HG03460 (cell line): Measurements from ENCODE around the gene ITPK1.

Experiments used
- ATAC-seq: cut with Tn5 transposase; IDR thresholded peaks from one replicate; pipeline ENCODE4 v1.9.1; 2021; ENCODE audit not compliant: unreplicated experiment

The ITPK1 gene

DNA sequence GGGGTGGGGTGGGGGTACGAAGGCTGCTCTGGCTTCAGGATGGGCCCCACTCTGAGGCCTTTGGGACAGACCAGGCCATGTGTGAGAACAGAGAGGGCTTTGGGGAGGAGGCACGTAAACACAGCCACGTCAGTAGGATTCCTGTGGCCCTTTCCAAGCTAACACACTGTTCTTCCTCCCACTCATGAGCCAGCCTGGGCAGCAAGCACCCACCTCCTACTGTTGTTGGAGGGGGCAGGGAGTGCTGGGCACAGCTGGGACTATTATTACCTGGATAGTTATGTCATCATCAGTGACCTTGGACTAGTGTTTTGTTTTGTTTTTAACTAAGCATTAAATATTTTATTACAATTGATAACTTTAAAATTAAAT is 187.5 kb downstream of the ITPK1 start:
- ATAC-seq = no peak

DNA sequence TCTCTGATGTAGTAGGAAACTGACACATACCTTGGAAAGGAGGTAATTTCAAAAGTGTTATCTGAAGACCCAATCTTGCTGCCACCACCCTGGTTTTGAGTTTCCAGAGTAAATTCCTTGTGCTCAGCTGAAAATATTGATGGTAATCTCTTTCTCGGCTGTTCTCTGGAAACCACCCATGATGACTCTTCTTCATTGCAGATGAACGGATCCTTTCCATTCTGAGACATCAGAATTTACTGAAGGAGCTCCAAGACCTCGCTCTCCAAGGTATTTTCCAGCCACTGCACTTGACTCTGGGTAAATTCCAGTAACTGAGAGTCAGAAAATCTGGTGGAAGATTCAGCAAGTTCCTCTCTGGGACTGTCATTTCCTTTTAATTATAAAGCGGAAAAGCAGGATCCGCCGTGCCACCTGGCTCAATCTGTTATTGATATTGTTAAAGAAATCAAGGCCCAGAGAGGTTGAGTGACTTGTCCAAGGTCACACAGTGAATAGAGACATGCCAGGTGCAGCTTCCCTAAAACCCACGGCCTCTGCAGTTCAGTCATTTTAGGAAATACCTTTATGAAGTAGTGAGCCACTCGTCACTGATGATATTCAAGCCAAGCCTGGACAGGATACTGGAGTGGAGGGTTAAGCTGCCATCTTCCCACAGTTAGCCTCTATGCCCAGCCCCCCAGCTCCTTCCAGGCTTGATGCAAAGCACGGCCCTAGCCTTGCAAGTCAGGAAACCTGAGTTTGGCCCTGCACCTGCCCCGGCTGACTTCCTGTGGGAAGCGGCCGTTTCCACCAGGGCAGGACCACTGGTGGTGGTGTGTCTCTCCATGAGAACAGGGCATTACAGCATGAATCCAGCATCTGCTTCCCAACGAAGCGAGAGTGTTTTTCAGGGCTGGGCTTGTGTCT is 188.1 kb downstream of the ITPK1 start:
- no peak for ATAC-seq

DNA sequence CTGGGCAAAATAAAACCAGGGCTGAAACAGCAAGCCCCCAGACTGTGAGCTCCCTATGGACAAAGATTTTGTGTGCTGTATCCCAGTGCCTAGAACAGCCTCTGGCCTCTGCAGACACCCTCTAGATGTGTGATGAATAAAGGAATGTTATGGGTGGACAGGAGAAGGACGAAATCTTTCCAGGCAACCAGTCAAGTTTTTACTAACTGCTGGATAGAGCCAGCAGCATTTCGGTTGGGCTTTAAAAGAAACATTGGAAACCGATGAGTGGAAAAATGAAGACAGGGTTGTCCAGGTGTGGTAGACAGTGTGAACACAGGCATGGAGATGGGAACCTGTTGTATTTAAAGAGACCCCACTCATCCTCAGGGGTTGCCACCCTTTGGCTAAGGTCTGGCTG is 188.8 kb downstream of the ITPK1 start:
- no peak for ATAC-seq

DNA sequence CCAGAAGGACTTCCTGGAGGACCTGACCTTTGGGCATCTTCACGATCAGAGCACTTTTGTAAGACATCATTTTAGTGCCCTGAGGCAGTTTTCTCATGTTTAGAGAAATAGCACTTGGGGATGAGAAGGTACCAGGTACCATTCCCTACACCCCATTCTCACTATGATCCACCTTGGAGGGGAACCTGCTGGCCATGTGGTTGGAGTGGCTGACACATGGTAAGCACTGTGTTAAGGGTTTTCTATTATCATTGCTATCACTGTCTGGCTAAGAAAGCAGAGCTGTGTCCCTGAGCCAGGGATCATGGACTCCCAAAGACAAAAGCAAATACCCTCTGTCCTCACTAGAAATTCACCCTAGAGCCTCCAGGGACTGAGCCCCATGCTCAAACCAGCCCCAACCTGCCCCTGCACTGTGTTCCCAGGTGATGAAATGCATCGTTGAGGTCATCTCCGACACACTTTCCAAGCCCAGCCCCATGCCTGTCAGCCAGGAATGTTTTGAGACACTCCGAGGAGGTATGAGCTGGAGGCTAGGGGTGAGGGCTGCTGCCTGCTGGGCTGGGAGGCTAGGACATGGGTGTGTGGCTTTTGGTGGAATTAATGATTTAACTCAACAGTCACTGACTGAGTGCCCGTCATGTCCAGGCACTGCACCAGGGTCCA is 189.4 kb downstream of the ITPK1 start:
- ATAC-seq = no peak

DNA sequence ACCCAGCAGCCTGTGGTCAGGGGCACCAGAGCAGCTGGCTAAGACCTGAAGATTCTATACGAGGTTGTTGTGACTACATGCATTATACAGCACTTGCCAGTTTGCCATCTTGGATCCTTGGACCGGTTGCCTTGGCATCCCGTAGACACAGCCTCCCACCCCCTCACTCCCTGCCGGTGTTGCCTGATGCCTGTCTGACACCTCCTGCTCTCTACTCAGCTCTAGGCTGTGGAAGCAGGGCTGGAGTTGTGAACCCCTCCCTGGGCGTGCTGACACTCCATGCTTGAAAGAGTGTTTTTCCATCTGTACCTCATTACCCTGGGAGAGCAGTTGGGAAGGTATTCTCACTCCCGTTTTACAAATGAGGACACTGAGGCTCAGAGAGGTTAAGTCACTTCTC is 190.3 kb downstream of the ITPK1 start:
- no peak for ATAC-seq

DNA sequence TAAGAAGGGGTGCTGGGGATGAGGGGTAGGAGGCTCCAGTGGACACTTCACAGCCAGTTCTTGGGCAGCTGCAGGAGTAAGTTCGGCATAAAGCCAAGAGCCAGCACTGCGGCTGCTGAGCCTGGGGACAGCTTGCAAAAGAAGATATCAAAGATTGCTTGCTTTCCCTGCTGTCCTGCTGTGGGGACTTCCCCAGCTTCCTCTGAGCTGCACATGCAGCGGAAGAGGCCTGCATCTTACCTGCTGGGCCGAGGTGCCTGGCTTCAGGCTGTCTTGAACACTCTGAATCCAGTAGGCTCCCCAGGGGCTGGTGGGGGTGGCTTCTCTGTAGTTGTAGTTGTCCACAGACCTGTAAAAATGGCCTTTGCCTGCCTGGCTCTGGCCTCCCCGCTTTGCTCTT is 191.5 kb downstream of the ITPK1 start:
- no peak for ATAC-seq

DNA sequence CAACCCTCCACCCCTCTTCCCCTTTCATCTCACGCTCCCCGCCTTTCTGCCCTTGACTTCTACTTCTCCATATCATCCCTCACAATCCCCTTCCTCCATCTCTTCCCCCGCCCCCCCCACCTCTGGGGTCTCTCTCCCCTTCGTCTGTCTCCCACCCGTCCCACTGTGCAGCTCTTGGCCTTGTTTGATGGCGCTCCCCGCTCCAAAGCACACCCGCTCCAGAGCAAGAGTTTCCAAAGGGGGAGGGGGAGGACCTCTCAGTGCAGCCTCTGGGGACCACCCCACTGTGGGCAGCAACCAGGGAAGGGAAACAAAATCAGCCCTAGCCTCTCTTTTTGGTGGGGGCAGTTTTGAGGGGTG is 192.0 kb downstream of the ITPK1 start:
- no peak for ATAC-seq

DNA sequence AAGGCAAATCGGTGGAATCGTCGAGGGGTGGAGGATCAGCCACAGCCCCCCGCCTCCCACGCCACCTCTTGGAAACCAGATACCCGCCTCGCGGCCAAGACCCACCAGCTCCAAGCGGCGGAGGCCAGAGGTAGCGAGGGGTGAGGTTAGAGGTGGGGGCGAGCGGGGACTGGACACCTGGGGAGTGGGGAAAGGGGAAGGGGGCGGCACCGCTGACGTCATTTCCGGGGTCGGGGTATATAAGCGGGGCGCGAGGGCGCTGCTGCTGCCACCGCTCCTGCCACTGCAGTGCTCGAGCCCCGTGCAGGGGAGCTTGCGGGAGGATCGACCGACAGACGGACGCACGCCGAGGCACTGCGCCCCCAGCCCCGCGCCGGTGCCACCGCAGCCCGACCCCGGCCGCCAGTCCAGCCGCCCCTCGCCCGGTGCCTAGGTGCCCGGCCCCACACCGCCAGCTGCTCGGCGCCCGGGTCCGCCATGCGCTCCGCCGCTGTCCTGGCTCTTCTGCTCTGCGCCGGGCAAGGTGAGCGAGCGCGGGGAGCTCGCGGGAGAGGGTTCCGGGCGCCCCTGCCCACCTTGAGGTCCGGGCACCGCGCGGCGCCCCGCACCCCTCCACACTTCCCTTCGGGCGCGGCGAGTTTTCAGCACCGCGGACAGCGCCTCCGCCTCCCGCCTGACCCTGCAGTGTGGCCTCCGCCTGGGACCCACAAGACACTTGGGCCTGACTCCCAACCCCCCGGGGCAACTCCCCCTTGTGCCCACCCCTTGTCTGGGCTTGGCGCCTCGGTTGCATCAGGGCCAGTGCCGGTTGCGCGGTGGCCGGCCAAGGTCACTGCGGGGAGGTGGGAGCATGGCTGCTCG is 192.6 kb downstream of the ITPK1 start, which contains the start of gene CHGA:
CHGA (plus strand) TSS at position 268 of the 861 bp plus-strand sequence; CDS start at position 478, 210 bp downstream.
- no peak for ATAC-seq

DNA sequence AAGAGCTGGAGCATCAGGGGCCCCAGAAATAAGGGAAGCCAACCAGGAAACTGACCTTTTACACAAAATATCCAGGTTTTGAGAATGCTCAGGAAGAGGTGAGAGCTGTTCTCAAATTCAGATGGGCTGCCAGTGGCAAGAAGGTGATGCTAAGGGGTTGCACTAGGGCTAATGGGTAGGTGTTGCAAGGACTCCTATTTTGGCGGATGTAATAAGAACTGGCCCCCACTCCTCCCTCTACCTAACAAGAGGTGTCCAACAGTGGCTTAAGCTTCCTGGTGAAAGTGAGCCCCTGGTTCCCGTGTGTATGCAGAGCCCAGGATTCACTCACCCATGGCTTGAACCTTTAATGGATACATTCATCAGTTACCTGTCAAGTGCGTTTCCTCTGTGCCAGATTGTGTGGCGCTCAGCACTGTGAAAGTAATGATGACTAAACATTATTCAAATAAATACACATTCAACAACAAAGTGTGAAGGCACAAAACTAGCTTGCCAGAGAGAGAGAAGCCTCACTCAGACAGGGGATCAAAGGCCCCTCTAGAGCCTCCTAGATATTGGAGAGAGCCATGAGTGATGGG is 193.5 kb downstream of the ITPK1 start:
- no peak for ATAC-seq

DNA sequence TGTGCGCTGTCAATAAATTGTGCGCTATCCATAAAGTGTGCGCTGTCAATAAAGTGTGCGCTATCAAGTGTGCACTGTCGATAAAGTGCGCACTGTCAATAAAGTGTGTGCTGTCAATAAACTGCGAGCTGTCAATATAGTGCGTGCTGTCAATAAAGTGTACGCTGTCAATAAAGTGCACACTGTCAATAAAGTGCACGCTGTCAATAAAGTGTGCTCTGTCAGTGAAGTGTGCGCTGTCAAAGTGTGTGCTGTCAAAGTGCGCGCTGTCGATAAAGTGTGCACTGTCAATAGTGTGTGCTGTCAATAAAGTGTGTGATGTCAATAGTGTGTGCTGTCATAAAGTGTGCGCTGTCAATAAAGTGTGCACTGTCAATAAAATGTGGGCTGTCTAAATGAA is 195.7 kb downstream of the ITPK1 start:
- no peak for ATAC-seq

DNA sequence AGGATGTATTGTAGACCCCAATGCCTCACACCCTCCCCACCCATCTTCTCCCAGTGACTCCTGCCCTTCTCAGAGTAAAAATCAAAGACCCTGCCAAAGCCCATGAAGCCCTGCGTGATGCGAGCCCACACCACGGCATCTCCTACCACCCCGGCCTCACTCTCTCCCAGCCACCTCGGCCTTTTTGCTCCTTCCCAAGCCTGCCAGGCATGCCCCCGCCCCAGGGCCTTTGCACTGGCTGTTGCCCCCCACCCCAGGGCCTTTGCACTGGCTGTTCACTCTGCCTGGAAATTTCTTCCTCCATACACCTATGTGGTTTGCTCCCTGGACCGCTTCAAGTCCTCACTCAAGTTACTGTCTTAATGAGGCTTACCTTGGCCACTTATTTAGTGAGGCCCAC is 197.8 kb downstream of the ITPK1 start:
- ATAC-seq = no peak

DNA sequence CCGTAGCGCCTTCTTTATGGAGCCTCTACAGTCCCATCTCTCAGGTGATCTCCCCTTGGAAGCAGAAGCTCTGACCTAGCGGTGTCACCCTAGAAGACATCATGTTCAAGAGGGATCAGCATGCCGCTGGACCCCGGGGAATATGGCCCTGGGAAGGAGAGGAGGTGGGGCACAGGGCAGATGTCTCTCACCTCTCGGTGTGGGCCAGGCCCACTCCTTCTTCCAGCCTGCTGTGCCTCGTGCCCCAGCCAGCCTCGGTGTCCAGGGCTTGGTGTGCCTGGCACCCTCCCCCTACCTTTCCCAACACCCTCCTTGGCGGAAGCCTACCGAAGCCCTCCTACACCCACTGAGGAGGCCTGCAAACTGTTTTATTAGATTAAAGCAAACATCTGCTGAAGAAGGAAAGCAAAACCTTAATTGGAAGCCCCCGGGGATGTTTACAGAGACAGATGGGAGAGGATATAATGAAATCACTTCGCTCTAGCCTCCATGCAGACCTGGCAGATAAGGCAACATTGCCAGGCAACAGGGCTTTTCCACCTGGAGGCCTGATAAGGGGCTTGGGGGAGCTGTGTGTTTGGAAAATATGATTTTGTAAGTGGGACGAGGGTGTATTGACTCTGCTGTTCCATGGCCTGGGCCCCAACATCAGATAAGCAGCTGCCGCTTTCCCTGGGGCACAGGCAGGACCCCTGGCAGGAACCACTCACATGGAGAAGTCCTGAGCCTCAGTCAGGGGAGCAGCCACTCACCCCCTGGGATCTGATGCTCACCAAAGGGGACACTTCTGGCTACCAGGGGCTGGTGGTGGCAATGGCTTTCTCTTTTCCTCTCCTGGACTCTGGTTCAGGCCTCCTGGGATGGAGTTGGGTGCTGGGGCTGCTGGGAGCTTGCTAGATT is 198.4 kb downstream of the ITPK1 start:
- no peak for ATAC-seq

DNA sequence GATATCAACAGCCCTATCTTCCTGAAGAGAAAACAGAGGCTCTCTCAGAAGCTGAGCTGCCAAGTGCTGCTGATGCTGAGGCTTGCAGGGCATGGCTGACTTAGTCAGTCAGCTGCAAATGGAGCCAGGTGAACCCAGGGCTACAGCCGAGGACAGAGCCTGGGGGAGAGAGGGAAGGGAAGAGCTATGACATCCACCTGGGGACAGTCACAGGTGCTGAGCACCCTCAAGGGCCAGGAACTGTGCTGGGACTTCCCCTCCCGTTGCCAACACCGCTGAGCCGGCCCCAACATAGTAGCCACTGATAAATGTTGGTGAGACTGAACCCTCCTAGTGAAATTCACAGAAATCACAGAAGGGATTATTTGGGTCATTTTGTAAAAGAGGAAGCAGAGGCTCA is 199.5 kb downstream of the ITPK1 start:
- ATAC-seq = no peak

DNA sequence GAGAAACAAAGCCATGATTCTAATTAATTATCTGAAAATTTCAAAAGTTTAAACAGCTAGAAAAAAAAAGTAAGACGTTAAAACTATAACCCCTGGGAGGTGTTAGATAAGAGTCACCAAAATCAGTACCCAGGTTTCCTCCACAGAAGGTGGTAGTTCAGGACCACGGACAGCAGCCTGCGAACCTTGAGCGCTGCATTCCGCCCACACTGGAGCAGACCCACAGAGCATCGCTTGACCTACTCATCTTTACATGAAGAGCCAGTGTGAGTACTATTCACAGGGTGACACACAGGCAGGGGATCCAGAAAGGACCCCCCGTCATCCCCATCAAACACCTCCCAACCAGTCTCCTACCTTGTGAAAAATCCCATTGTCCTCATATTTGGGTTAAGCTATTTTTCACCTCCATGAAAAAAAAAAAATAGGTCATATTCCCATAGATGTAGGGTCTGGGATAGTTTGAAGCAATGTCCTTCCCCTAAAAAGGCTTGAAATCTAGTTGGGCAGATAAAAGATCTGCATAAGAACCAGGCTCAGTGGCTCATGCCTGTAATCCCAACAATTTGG is 201.6 kb downstream of the ITPK1 start:
- no peak for ATAC-seq

DNA sequence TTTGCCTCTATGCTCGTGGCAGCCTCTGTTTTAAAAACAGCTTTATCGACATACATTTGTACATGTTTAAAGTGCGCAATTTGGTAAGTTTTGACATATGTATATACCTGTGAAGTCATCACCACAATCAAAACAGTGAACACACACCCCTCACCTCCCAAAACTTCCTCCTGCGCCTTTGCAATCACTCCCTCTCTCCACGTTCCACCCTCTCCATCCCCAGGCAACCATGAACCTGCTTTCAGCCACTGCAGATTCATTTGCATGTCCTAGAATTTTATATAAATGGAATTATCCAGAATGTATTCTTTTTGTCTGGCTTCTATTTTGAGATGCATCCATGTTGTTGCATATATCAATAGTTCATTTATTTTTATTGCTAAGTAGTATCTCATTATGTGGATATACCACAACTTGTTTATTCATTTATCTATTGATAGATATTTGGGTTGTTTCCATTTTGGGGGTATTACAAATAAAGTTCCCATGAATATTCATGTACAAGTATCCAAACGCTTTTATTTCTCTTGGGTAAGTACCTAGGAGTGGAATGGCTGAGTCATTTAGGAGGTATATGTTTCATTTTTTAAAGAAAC is 208.3 kb downstream of the ITPK1 start:
- ATAC-seq = no peak

DNA sequence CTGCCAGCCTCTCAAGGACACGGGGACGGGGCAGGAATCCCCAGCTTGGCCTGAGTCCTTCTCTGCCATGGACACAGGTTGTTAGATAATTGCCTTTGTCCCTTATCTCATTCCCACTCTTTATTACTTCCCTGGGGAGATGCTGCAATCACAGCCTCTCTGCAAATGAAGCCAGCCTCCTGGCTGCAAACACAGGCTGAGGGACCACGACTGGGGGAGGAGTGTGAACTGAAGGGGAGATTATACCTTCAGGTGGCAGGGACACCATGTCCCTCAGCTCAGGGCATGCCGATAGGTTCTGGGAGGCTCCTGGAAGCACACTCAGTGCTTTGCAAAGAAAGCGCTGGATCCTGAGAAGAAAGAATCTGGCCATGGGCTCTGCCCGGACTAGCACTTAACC is 208.9 kb downstream of the ITPK1 start:
- ATAC-seq = no peak

DNA sequence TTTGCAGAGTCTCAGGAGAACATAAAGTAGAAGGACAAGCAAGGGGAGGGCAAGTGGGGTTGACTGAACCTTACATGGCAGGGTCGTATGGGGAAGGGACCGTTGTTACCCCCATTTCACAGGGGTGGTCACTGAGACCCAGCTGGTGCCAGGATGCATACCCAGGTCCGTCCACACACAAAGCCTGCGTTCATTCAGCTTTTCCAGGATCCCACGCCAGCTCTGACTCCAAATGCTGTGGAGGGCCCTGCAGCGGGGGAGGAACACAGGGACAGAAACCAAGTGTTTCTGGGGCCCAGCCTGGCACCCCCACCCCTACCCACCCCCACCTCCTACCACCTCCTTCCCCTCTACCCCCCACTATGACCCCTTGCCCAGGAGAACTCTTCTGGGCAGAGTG is 209.3 kb downstream of the ITPK1 start:
- no peak for ATAC-seq

DNA sequence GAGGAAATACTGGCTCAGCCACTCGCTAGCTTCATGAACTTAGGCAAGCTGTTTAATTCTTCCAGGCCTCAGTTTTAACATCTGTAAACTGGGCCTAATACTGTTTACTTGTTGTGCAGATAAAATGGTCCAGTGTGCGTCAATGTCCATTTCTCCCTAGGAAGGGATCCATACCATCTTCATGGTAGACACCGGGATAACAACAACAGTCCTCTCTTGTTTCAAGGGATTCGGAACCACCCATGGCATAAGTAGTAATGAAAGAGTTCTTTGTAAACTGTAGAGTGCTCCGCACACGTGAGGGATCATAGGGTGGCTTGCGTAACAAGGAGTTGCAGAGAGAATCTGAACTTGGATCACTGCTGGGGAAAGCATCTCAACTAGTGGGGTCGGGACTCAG is 210.1 kb downstream of the ITPK1 start:
- no peak for ATAC-seq

DNA sequence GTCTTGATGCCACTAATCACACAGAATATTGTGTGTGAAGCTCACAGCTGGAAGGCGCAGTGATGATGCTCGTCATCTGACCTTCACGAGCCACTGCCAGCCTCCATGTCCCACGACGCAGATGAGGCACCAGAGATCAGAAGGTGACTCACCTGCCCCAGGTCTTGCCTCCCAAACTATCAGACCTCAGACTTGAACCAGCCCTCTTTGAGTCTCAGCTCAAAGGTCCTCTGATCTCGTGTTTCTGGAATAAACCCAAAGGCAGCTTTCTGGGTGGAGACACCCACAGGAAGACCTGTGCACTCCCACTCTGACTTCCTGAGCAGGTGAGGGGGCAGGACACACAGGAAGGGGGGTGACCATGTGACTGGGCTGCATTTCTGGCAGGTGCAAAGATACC is 212.4 kb downstream of the ITPK1 start:
- ATAC-seq = no peak

DNA sequence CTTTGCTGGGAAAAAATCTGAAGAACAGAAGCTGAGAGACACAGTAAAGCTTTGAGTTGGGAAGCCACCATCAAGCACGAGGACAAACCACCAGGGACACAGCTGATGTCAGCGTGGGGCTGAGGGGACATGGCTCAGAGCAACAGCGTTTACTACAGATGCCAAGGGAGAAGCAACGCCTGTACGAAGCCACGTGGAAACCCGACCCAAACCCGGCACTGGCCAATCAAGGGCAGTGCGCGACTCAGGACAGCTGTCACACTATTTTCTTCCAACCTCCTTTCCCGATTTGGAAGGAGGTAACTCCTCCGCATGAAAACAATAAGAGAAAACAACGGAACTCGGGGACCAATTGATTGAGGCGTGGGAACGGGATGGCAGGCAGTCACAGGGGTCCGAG is 213.0 kb downstream of the ITPK1 start:
- no peak for ATAC-seq
